Stimulated activated CD4-positive, alpha-beta T cell treated with anti-CD3 and anti-CD28 coated beads, Interleukin-4, amount 100 ng/mL, for 48 hours (primary cell): ENCODE measurements around the gene STK39.

Experiments
- DNase-seq, 2 donors: peaks; one replicate each; pipeline ENCODE4 v3.0.0-alpha.2; 2020; ENCODE audit warnings: low read depth in 2 of 2

Gene STK39

DNA sequence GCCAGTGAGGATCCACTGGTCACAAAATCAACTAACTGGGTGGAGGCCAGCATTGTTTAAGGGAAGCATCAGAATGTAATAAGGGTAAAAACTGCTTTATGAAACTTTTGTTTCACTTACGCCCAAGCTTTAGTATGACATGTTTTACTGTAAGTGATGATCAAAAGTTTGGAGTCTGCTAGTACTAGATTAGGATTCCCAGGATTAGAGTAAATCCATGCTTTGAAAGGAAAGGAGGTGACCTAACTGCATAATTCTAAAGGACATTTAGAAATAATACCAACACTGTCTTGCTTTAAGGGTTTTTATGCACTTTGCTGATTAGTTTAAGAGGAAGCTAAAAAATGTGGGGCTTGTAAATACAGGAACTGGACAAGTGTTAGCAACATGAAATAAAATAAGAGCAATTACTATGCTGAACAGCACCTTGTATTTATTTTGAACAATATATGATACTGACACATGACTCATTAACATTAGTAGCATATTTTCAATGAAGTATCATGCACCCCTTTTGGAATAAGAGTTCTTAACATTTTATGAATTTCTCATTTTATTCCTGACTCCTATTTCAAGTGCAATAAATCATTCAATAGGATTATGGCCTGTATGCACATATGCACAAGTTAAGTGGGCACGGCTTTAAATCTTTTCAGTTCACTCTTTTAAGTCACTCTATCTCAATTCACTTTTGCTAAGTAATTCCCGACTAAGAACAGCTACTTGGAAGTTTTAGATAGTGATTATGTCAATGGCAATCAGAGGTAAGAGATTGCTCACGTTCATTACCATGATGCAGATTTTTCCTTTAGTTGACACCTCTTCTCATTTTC, 62.5 kb downstream of the STK39 start:
- DNase-seq, result no peak

DNA sequence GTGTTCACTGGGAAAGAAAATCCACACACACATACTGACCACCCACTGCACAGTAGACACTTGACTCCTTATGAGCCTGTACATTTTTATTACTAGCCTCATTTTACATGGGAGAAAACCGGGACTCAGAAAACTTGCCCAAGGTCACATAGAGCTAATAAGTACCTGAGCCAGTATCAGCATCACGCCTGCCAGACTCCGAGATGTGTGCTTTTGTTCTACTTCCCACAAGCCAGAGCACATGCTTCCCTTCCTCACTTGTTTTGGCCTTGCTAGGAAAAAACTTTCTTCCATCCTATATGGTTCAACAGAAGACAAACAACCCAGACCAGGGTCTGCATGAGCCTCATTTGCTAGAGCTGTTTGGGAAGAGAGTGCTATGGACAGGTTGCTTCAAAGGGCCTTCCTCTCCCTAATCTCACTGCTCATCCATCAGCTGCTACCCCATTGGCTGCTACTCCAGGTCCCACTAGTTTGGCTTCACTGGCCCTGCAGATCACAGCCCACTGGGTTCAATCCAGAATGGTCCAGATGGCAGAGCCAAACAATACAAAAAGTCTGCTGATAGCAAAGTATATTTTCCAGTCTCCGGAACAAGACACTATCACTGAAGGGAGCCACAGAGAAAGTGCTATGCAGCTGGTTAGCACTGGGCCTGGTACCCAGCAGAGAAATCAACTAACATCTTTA, 63.9 kb downstream of the STK39 start:
- DNase-seq, result no peak

DNA sequence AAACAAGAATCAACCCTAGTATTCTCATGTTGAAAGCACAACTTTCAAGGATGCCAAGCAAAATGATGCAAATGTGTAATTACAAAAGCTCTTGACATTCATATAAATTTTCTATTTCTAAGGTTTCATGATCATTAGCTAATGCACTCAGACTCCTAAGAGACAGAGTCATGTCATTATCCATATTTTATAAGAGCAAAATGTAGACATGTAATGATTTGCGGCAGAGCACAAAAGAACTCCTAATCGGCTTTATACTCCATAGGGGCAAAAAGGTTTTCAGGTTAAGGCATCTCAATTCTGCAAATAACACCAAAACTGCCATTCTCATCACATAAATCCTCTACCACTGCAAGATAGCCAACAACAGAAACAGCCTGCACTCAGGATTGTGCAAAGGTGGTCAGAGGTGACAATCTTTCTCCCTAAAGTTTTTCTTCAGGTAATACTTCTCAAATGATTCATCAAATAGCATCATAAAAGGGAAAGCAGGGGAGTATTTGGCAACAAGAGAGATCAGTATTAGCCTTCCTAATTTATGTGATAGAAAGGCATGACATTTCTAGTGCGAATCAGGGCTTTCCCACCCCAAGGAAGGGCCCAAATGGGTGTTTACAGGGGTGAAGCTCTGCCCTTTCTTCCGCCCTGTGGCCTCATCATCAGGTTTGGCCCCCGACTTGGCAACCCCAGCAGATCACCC, 64.7 kb downstream of the STK39 start:
- no peak for DNase-seq

DNA sequence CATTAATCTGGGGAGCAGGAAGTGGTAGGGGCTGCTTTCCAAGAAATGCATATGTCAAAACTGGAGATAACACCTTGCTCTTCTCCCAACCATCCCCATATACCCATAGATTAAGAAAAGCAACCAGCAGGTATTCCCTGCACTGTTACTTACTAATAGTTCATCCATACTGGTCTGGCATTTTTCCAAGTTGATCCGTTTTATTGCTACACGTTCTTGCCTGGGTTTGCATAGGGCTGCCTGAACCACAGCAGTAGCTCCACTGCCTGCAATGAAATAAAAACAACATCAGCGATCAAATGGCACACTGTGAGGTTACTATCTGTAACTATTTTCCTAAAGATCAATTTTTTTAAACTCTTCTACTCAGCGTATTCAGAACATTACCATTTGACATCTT, 65.6 kb downstream of the STK39 start:
- no peak for DNase-seq

DNA sequence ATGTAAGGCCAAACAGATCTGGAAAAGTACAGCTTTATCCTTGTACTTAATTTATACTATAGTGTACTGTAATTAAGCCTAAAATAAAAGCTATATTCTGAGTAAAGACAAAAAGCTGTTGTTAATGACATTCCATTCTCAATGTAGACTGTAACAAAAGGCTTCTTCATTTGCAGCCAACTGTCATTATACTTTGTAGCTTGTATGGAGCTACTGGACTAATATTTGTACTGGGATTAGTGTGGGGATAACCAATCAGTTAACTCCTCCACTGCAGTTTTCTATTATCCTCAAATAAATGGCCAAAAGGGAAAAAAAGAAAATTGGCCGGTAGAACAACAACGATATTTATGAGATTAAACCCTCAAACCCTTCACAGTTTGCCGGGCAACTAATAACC, 66.5 kb downstream of the STK39 start:
- no peak for DNase-seq

DNA sequence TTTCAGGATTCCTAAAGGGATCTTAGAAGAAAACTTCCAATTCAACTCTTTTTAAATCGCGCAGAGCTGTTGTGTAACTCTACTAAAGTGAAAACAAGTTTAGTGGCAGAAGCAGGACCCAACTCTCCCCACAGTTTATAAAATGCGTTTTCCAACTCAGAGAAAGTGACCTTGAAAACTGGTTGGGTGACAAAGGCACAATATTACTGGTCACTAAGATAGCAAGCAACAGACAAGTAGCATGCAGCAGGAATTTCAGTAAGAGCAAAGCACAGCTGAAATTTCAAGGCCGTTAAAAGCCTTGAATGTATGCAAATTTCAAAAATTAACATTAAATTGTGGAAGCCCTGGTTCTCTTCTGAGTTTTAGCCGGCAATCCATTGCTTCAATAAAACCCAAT, 66.9 kb downstream of the STK39 start:
- DNase-seq, result no peak

DNA sequence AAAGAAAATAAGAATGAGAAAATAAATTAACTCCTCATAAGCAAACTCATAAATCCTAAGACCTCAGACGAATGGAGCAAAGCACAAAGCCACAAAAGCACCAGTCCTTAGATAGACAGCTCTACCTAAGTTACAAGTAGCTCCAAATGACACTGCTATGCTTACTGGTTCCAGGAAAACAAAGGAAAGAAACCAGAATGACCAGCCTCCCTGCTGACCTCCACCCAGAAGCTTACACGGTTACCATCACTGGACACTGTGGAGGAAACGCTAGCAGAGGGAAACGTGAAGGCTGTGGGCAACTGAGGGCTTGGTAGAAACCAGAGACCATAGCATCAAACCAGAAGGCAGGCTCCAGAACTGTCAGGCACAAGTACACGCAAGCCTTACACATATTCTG, 67.8 kb downstream of the STK39 start:
- DNase-seq, result no peak

DNA sequence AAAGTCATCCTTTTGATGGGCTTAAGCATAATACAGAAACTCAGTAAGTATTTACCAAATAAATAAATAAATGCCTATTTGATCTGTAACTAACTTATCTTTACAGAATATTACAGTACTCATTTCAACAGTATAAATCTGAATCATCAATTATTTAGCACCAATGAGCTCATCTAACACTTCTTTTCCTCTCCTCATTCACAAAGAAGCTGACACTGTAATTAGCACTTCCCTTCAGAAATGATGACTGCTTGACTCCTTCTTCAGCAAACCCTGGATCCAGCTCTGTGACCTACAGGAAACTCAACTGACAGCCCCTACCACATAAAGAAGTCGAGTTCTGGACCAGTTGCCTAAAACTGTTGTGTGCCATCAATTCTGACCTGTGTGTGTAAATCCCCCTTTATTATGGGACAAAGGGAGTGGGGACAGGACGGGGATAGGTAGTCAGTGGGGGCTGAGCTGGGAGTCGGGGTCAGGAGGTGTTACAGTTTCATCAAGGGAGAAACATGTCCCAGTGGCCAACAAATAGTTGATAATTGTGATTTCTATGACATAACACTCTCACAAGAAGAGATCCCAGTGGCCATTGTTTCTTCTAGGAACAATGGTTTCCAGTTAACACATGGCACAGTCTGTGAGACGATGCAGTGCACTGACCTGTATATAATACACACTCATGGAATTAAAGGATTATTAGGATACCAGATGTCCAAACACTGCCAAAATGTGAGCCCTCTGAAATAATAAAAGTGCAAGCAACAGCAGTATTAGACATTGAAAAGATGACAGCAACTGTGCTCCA, 68.7 kb downstream of the STK39 start:
- no peak for DNase-seq

DNA sequence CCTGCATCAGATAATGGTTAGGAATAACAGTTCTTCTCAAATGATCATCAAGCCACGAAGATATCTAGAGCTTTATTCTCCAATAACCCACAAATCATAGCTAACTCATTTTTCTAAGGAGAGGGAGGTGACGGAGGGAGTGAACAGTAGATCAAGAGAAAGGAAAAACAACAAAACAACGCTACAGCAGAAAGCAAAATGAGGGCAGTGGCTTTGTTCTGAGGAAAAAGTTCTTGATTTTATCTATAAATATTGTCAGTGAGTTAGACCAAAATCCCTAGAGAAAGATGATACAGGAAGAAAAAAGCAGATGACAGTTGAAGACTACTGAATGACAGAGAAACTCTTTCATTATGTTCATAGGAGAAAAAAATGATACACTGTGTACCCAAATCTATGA, 71.0 kb downstream of the STK39 start:
- DNase-seq, result no peak

DNA sequence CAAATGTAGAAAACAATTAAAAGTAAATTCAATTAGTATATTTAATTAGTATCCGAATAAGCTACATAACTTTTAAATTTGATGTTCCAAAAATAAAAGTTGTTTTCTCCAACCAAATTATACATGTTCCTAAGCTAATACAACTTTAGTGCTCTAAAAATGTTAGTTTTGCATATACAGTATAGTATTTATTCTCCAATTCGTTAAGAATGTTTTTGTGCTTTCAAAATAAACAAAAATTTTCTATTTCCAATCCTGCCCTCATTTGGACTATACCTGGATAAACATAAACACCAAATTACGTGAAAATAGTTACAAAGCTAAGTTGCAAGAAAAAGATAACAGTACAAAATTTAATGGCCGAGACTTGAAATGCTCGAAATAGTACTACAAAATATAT, 71.9 kb downstream of the STK39 start:
- no peak for DNase-seq

DNA sequence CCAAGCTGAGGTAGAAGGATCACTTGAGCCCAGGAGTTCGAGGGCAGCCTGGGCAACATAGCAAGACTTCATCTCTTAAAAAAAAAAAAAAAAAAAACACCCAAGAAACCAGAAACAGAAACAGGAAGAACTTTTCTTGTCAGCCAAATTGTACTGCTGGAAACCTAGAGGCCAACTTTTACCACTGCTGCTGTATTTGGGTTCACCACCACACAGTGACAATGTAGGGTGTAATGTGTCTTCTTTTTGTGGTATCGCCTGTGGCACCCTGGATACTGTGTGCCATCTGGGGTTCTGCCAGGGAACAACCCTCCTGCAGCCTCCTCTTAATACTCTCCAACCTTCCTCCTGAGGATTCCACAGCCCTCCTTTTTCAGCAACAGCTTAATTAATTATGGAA, 72.6 kb downstream of the STK39 start:
- DNase-seq, result no peak

DNA sequence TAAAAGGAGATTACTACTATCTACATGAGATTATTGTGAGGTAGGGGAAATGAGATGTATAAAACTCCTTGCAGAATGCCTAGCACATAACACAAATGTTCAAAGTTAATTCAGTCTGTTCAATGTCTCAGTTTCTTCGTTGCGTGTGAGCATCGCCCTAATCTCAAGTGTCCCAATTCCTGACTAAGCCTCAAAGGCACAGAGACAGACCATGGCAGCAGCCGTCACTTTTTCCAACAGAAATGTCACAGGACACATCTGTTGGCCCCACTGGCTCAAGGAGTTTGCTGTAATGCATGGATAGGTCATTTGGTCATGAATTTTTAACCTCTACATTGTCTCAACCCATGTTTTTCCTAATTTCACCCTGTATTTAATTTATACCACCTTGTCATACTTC, 75.3 kb downstream of the STK39 start:
- no peak for DNase-seq

DNA sequence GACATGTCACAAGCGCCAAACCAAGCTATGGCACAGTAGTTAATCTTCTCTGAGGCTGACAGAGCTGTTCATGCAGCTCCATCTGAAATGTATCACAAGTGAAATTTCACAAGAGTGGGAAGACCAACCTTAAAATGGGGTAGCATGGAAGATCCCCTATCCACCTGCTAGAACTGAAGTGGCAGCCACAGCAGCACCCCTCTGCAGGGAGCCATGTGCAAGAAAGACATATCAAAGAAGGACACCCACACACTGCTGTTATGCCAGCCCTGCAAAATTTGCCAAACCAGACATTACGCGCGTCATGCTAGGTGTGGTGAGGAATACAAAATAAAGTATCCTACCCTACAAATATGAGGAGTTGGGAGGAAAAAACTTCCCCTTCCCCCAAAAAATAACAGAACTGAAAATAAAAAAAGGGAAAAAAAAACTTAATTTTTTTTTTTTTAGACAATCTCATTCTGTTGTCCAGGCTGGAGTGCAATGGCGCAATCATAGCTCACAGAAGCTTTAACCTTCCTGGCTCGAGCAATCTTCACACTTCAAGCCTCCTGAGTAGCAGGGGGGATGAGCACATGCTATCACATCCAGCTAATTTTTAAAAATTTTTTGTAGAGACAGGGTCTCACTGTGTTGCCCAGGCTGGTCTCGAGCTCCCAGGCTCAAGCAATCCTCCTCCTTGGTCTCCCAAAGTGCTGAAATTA, 76.2 kb downstream of the STK39 start:
- DNase-seq, result no peak

DNA sequence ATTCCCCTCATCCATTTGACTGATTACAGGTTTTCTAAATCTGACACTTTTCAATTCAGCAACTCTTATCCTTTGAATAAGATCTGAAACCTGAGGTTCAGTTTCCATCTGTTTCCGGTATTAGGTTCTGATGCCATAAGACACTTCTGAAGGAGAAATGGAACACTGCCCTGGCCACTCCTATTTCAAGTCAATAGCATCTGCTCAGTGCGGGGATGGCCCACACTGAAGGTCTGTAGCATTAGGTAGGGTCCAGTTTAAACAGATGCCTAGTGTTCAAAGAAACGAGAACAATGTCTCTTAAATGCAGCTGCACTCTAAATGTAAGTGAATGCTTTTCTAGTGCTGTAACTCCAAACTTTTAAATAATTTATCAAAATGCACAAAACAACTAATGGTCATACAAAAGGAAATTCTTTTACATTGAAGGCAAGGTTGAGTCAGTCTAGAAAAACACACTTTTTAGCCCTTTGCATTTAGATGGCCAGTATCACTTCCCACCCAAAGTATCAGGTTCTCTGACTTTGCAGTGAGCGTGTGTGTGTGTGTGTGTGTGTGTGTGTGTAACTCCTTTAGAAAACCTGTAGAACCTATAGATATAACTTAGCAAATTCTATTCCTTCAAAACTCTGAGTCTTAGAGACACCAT, 78.2 kb downstream of the STK39 start:
- no peak for DNase-seq

DNA sequence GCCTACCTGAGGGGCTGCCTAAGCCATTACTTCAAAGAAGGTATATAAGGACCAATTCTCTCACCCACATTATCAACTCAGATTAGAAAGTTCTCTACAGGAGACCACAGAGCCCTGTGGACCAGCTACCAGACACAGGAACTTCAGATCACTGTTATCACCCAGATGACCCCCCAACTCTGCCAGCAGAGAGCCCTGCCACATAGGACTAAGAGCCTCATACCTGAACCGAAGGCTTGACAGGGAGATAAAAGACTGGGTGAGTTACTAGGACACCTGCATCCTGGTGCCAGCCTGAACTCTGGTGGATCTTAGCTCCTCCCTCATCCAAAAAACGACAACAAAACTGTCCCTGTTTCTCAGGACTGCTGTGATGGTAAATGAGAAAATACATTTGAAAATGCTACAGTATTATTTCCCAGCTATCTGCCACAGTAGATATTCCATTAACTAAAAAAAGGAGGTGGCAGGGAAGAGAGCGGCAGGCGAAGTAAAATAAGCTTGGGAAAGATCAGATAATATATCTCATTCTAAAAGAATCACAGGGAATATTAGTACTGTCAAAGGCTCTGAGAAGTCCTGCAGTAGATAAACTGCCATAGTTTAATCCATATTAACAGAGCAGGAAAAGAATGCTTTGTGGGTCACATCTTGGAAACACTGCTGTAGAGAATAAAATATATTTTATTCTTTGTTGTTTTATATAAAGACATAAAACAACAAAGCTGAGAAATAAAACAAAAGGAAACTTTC, 79.7 kb downstream of the STK39 start:
- DNase-seq, result no peak

DNA sequence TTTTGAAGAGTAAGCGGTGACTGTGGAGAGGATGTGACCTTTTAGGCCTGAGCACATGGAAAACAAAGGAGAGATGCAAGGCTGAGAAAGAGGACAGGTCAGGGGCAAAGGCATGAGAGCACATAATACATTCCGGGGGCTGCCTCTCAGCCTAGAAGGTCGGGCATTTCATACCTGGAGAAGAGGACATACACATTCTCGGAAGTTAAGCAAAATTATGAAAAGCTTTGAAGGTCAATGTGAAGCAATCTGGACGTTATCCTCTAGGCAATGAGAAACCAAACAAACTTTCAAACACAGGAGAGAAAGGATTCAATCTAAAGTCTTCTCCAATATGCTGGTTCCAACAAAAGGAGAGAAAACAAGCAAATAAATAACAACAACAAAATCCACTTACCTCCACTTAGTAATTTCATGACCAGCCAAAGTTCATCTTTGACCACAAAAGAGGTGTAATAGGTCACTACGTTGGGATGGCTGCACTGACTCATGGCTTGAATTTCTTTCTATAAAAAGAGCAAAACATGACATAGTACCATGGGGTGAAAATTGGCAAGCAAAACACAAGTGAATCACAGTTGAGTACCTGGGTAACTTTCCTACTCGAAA, 80.4 kb downstream of the STK39 start:
- DNase-seq, result no peak

DNA sequence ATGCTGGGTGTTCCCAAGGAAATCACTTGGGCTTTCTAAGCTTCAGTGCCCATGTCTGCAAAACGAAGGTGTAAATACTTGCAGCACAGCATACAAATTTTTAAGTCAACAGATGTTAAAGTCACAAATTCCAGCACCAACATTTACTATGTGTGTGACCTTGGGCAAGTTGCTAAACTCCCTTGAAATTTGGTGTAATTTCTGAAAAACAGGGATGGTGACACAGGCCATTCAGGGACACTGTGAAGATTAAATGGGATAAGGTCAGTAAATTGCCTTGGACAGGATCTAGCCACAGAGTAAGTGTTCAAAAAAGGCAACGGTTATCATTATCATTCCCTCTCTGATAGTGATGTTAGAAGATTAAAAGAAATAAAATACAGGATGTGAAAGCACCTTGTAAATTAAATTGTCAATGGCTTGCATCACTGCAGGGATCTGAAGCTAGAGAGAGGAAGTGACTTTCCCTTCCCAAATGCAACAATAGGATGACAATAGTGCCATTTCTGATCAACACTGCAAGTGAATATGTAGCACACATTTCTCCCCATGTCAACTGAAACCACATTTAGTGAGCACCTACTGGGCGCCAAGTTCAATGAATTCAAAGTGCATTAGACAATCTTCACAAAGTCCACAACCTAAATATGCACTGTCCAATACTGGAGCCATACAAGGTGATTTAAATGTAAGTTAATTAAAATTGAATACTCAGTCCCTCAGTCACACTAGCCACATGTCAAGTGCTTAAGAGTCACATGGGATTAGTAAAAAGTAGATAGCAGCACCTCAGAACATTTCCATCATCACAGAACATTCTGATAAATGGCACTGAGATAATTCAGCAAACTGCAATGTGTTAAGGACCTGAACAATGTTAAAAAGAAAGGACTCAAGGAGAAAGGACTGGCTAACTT, 81.2 kb downstream of the STK39 start:
- no peak for DNase-seq

DNA sequence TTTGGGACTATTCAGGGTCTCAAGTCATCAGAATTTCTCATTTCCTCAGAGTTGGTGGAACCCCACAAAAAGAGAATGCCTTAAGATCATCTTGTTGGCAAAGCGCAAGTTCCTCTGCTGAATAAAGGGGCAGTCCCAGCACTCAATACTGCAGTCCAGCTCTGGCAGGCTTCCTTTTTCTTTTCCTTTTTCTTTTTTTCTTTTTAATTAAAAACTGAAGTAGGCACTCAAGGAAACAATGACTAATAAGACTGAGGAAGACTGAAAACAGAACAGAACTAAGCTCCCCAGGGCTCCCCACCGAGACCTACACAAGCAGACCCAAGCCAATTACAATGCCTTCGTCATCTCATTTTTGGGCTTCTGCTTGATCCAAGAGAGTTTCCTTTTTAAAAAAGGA, 82.0 kb downstream of the STK39 start:
- no peak for DNase-seq

DNA sequence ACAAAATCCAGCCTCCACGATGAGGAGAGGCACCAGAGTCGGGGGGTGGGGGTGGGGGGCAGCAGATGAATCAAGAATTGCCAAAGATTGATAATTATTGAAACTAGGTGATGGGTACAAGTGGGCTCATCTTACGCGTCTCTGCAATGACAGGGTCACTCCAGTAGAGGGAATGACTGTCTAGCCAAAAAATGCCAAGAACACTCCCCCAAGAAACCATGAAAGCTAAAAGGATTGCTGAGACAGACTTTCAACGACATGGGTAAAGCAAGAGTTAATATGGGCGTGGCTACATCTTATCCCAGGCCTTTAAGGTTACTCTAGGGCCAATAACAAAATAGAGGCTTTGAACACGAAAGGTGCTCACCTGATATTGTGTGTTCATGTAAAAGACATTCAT, 86.5 kb downstream of the STK39 start:
- no peak for DNase-seq
